ENCODE measurements around the gene HOOK2.

GRCh38 chr19:12785431-12786031 lies 10.2 kb upstream of the HOOK2 start:
- TF ChIP-seq EP300 (conservative IDR thresholded peaks at IDR 0.05; ENCODE audit: poor library complexity, severe bottlenecking) (no peak), CTCF (IDR thresholded peaks at IDR 0.05; ENCODE audit: poor library complexity, severe bottlenecking) (no peak), POLR2AphosphoS5 (IDR thresholded peaks at IDR 0.05) (no peak), EZH2 (IDR thresholded peaks at IDR 0.05; ENCODE audit: borderline replicate concordance, insufficient read depth, low read length, poor library complexity, severe bottlenecking) (no peak), RAD21 (conservative IDR thresholded peaks at IDR 0.05) (no peak), REST (IDR thresholded peaks at IDR 0.05; ENCODE audit: borderline replicate concordance) (no peak), TAF1 (IDR thresholded peaks at IDR 0.05; ENCODE audit: low read depth) (no peak)

Measured in neural cell (in vitro differentiated cells).